Peyer's patch (tissue), 4 donors: ENCODE results near the gene ARHGAP18.

ENCODE experiments used
- CTCF ChIP-seq, 6 experiments: fragments of 450-650 bp in 4 of 6; fragments of 200-600 bp in 2 of 6; sonication (generic) in 1 of 6; IDR thresholded peaks; one replicate each; pipeline ENCODE4 v1.5.1; 2017 to 2019; ENCODE audit warnings: antibody characterized with exemption in 6 of 6, mild to moderate bottlenecking in 3 of 6, moderate library complexity in 1 of 6
- POLR2A ChIP-seq, 2 donors: fragments of 450-650 bp; IDR thresholded peaks; one replicate each; pipeline ENCODE4 v1.5.1; 2017; ENCODE audit warnings: antibody characterized with exemption in 2 of 2, mild to moderate bottlenecking in 2 of 2, moderate library complexity in 2 of 2

- TF ChIP-seq CTCF (IDR thresholded peaks at IDR 0.05) (no peak), POLR2A (IDR thresholded peaks at IDR 0.05) (no peak)
These were observed 31.5 kb downstream of the ARHGAP18 start for GRCh38 chr6:129678463-129678862.
